GM19193 (cell line): ENCODE data around the gene UBE2Q2.

Experiments
- POLR2A ChIP-seq: IDR thresholded peaks from 4 replicates; pipeline ENCODE4 v1.6.1; 2011; ENCODE audit not compliant: insufficient read depth, insufficient read length; ENCODE audit errors: extremely low read depth

Gene UBE2Q2

GRCh38 chr15:75822685-75823278 is 20.5 kb upstream of the UBE2Q2 start:
- TF ChIP-seq POLR2A: no peak

GRCh38 chr15:75823860-75824613 is 19.2 kb upstream of the UBE2Q2 start:
- TF ChIP-seq POLR2A: no peak

DNA sequence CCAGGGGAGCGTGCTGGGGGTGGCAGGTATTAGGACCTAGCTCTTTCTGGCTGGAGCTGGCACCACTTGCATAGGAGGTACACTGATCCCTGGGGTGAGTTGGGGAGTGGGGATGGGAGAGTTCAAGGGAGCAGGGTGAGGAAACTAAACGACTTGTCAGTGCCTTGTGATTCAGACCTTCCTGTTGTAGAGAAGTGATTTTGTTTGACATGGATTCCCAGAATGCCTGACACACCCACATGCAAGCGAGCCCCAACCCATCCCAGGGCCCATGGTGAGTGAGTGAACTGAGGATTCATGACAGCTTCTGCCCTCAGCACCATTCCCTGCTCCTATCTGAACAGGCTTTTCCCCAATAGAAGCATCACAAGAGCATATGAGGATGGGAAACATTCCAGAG is 15.6 kb upstream of the UBE2Q2 start:
- TF ChIP-seq POLR2A: no peak

- TF ChIP-seq POLR2A: no peak
Observed at GRCh38 chr15:75828429-75828828, 14.8 kb upstream of the UBE2Q2 start.

- TF ChIP-seq POLR2A: no peak
Observed at GRCh38 chr15:75830910-75831805, 12.1 kb upstream of the UBE2Q2 start.

DNA sequence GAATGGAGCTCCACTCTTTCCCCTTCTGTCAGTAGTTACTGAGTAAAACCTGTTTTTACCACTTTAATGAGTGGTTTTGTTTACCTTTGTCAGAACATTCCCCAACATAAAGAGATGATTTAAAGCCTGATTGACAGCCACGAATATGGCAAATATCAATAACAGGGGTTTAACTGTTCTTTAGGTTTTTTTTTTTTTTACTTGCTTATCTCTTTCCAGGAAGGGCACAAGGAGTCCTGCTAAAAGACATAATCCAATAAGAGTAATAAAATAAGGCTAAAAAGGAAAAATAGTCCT is 11.5 kb upstream of the UBE2Q2 start:
- no peak for TF ChIP-seq POLR2A

GRCh38 chr15:75832114-75832513 is 11.1 kb upstream of the UBE2Q2 start:
- TF ChIP-seq POLR2A: no peak

- no peak for TF ChIP-seq POLR2A
Observed at GRCh38 chr15:75834021-75834420, 9.2 kb upstream of the UBE2Q2 start.

- TF ChIP-seq POLR2A: no peak
Observed at GRCh38 chr15:75835990-75836958, 7.0 kb upstream of the UBE2Q2 start.

GRCh38 chr15:75836959-75837334 is 6.3 kb upstream of the UBE2Q2 start:
- no peak for TF ChIP-seq POLR2A

DNA sequence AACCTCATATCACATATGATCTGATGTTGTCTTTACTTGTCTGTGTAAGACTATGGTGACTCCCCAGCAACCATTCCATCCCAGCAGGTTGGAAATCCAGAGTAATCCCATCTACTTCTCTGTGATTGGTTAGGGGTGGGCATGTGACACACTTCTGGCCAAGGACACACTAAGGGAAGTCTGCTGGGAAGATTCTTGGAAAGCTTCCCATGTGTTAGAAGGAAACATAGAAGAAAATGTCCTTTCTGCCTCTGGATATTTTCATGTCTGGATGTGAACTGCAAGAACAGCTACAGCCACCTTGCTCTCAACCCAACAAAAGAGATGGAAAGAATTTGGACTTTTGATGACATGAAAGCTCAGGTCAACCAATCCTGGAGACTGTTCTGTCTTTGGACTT is 2.6 kb upstream of the UBE2Q2 start:
- no peak for TF ChIP-seq POLR2A

DNA sequence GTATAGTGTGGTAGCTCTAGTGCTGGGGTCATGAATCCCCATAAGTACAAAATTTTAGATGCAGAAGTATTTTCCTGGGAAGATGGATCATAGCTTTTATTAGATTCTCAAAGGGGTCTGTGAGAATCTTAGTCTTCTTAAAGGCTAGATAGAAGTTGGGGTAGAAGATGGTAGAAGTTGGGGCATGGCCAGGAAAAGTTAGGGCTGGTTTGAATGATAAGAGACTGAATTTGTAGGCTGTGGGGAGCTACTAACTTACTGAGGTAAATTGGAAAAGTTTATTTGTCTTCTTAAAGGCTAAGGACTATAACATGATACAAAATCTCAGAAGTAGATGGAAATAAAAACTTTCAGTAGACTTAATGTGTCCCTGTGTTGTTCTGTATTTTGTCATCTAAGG is 1.6 kb upstream of the UBE2Q2 start:
- TF ChIP-seq POLR2A: no peak

- TF ChIP-seq POLR2A: no peak
Observed at GRCh38 chr15:75843678-75844581, 683 bp downstream of the UBE2Q2 start.
